ENCODE data around the gene RORC.
"Not testable (repeated sequence)": the region's sequence is repeated elsewhere in the genome, so short reads cannot be mapped to it uniquely, and the experiment has no call there.

Gene RORC

GRCh38 chr1:151831605-151832004 lies at the start of gene RORC:
RORC (minus strand) TSS chr1:151831802; CDS start chr1:151831764, 38 bp downstream.
- DNase-seq = peak in 2 of 51 donors; percentile 19 to 31

DNA sequence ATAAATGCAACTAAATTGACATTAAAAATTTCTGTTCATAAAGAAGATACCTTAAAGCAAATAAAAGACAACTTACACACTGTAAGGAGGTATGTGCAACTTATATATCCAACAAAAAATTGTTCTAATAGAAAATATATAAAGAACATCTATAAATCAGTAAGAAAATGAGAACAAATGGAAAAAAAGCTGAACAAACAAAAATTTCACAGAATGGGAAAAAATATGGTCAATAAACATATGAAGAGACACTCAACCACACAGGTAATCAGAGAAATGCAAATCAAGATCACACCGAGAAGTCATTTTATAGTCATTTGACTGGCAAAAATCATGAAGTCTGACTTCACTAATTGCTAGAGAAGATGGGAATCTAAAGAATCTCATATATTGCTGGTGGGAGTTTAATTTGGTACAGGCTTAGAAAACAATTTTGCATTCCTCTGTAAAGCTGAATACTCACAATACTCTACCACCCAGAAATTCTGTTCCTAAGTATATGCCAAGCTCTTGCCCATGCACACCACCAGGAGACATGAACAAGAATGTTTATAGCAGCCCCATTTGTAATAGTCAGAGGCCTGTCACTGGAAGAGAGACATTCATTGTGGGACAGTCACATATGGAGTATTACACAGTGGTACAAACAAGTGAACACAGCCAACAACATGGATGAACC lies 44.0 kb upstream of the RORC start:
- no peak for DNase-seq

DNA sequence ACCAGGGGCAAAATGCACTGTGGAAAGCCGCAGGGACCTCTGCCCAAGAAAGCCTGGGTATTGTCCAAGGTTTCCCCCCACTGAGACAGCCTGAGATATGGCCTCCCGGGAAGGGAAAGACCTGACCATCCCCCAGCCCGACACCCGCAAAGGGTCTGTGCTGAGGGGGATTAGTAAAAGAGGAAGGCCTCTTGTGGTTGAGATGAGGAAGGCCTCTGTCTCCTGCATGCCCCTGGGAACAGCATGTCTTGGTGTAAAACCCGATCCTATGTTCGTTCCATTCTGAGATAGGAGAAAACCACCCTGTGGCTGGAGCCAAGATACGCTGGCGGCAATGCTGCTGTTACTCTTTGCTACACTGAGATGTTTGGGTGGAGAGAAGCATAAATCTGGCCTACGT lies 41.2 kb upstream of the RORC start:
- DNase-seq = not testable (repeated sequence)

DNA sequence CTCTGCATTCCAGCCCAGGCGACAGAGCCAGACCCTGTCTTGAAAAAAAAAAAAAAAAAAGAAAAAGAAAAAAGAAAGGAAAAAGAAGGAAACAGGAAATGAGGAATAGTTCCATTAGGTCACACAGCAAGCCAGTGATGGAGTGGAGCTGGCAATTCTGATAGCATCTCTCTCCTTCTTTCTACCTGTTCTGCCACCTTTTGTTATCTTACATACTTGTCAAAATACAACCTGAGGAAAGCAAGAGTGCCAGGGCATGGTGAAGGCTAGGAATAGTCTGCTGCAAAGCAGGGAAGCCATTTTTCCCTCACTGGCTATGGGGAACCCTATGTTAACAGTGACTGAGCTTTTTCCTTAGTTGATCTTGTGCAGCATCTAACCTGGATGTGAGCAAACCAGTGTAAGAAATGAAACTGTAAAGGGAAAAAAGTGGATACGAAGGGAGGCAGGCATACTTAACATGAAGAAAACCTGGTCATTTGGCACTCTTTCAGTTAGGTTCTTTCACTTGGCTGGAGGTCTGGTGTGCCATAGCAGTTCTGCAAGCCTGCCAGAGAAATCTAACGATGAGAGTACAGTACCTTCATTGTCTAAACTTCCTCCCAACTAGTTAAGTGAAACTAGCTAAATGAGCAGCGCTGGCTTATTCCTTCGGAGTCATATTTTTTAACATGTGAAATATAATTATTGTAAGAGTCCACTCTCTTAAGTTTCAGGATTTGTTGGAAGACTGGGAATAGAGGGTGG lies 39.9 kb upstream of the RORC start:
- DNase-seq = no peak

DNA sequence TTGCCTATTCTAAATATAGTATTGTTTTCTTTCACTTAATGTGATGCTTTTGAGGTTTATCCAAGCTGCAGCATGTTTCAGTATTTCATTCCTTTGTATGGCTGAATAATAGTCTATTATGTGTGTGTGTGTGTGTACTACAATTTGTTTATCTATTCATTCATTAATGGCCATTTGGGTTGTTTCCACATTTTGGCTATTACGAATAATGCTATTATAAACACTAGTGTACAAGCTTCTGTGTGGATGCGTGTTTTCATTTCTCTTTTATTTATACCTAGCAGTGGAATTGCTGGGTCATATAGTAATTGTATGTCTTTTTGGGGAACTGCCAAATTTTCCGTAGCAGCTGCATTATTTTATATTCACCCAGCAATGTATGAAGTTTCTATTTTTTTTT lies 36.9 kb upstream of the RORC start:
- no peak for DNase-seq

GRCh38 chr1:151867765-151868411 lies 36.3 kb upstream of the RORC start:
- no peak for DNase-seq

- DNase-seq = no peak
Measured at GRCh38 chr1:151867321-151867720, 35.7 kb upstream of the RORC start.

DNA sequence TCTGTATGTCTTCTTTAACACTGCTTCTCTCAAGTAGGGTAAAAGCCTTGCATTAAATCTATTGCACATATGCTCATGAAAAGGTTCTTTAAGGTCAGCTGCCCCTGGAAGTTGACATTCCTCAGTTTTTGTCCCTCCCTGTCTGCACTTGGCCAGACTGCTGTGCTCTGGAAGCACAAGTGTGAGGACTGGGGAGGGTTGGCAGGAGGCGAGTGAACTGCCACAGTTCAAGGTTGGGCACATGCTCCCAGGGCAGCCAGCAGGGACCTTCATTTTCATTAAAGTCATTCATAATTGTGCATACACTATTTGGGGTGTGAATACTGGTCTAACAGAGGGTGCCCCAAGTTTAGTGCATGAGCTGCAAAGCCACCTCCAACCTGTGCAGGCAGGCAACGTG lies 32.8 kb upstream of the RORC start:
- no peak for DNase-seq

GRCh38 chr1:151862604-151863003 lies 31.0 kb upstream of the RORC start:
- DNase-seq = no peak

- no peak for DNase-seq
Measured at GRCh38 chr1:151860504-151861187, 29.0 kb upstream of the RORC start.

DNA sequence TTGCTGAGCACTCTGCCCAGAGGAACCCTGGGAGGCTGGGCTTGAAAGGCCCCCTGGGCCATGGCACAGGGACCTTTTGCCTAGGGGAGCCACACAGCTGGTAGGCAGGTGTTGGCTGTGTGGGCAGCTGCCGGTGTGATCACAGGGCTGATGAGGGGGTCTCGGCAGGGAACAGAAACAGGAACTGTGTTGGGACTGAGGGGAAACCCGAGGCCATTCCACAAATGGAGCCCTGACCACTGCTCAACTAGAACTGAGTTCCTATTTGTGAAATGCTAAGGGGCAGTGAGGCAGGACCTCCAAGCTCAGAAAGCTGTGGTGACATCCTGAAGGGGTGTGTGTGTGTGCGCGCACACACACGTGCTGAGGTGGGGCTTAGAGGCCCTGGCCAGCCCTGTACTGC lies 28.3 kb upstream of the RORC start:
- no peak for DNase-seq

GRCh38 chr1:151858886-151859665 lies 27.5 kb upstream of the RORC start:
- DNase-seq = no peak

DNA sequence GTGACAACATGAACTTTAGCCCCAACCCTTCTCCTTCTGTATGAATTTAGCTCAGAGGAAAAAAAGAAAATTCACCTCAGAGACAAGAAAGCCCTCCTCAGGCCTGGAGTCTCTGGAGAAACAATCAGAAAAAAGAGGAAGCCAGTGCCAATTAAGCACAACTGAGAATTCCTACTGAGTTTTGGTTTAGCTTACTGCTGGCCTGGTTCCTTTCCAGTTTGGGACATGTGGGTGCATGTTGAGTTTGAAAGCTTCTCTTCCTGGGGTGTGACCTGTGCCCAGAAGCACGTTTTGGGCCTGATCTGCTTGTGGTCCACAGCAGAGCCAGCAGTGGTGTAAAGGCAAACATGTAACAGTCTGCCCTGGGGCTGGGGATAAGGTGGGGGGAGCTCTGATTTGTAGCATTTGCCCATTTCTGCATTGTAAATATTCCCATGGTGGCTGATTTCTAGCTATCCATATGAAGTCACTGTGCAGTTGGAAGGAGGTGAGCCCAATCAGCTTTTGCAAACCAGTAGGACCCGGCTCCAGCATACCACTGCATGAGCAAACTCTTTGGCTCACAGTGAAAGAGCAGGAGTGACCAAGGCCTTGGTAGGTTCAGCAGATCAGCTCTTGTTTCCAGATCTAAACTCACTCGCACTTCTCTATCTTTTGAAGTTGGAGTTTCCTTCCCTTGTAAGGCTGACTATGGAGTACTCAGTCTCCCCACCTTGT lies 26.6 kb upstream of the RORC start:
- no peak for DNase-seq

- no peak for DNase-seq
Measured at GRCh38 chr1:151855933-151856332, 24.3 kb upstream of the RORC start.

DNA sequence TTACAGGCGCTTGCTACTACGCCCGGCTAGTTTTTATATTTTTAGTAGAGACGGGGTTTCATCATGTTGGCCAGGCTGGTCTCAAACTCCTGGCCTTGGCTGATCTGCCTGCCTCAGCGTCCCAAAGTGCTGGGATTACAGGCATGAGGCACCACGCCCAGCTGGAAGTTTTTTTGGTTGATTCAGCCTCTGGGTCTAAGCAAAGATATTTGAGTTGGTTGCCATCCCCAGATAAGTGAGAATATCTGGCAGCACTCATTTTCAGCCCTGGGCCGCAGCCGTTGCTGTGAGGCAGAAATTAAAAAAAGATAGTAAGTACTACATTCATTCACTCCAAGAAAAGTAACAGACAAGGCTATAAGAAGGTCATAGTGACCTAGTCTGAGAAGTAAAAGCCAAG lies 23.9 kb upstream of the RORC start:
- not testable (repeated sequence) for DNase-seq

GRCh38 chr1:151854658-151855057 lies 23.1 kb upstream of the RORC start:
- DNase-seq = no peak

DNA sequence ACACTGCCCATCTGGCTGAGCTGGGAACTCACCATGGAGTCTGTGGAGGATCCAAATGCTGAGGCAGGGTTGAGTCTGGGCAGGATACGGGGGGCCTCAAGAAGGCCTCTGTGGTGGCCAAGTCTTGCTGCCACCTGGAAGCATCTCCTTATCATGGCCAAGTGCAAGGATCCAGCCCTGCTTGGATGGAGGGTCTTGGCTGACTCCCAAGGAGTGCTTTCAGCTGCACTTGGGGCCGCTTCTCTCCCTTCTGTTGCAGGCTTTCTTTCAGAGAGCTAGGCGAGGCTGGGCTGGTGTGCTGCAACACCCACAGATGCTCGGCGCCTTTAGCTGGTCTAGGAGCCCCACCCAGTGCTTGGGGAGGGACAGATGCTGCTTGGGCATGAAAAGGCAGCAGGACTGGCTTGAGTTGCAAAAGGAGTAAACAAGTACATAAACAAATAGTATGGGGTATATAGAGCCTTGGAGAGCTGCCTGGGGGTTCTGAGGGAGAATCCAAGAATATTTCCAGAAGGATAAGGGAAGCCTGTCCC lies 21.9 kb upstream of the RORC start, which contains the start of gene THEM5:
THEM5 (minus strand) TSS at position 302 of the 533 bp plus-strand sequence; CDS start at position 155, 147 bp downstream.
- no peak for DNase-seq

- DNase-seq = no peak
Measured at GRCh38 chr1:151852733-151853132, 21.1 kb upstream of the RORC start.

GRCh38 chr1:151851886-151852285 lies 20.3 kb upstream of the RORC start:
- DNase-seq = no peak

GRCh38 chr1:151849871-151850270 lies 18.3 kb upstream of the RORC start:
- DNase-seq = no peak

All from hypothalamus (tissue), 51 donors.